GM18861 (cell line): ENCODE data around the gene OTOR.

Experiments used
- ATAC-seq: cut with Tn5 transposase; IDR thresholded peaks from one replicate; pipeline ENCODE4 v1.9.1; 2021; ENCODE audit not compliant: unreplicated experiment

OTOR gene

DNA sequence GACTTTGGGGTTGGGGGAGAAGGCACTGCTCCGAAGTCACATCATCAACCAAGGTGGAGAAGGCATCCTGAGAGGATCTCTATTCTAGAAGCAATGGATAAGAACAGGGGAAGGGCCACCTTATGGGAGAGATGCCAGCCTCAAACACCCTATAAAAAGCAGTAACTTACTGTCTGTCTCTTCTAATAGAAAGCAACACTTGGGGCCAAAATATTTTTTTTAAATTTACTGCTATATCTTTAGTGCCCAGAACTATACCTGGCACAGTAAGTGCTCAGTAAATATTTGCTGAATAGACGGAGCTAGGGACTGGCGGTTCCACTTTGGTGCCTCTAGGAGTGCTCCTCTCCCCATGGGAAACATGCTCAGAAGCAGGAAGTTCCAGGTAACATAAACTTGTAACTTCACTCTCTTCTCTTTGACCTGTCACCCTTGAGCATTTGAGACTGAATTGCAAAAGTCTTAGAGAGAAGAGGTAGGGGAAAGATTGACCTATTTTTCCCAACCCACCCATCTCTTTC lies 807 bp upstream of the OTOR start:
- ATAC-seq, result no peak

DNA sequence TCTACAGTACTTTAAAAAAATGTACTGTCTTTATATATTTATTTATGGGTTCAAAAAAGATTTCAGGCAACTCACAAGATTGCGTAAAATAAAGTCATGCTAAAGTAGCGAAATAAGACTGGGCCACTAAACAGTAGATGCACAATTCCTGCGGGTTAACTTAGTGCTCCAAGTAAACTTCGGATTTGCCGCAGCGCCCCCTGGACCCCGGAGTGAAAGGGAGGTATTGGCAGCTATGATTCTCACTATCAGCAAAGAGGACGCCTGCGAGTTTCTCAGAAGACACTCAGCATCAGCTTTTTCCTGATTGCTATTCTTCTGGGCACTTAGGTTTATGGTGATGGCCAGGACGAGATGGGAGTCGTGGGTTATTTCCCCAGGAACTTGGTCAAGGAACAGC lies 1.4 kb downstream of the OTOR start:
- ATAC-seq, result no peak

DNA sequence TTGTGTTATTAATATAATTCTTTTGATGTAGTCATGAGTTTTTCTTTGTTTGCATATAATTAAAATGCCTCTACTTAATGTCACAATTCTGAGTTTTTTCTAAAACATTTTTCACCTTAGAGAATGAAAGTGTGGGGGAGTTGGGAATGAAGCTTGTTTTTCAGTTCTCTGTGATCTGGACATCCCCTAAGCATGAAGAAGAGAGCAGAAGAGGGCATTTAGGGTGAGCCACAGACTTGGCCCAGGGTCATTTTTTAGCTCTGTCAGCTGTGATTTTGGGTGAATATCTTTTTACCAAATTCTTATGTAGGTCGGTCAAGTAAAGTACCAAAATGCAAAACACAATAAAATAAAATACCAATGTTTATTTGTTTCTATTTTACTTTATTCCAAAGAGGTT lies 3.9 kb downstream of the OTOR start:
- ATAC-seq, result no peak

DNA sequence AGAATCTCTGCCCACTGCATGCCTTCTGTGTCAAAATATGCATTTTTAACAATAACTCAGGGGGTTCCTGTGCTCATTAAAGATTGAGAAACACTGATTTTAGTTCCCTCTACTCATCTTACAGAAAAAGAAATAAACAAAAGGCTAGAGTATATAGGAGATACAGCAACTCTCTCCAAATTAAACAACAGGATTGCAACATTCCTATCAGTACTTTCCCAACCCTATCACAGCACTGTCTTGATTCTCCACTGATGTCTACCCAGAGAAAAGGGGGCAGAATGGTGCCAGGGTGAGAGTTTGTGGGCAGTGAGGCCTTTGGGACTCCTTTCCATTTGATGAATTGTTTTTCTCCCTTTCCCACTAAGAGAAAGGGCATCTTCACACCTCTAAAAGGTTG lies 4.7 kb downstream of the OTOR start:
- ATAC-seq, result no peak

DNA sequence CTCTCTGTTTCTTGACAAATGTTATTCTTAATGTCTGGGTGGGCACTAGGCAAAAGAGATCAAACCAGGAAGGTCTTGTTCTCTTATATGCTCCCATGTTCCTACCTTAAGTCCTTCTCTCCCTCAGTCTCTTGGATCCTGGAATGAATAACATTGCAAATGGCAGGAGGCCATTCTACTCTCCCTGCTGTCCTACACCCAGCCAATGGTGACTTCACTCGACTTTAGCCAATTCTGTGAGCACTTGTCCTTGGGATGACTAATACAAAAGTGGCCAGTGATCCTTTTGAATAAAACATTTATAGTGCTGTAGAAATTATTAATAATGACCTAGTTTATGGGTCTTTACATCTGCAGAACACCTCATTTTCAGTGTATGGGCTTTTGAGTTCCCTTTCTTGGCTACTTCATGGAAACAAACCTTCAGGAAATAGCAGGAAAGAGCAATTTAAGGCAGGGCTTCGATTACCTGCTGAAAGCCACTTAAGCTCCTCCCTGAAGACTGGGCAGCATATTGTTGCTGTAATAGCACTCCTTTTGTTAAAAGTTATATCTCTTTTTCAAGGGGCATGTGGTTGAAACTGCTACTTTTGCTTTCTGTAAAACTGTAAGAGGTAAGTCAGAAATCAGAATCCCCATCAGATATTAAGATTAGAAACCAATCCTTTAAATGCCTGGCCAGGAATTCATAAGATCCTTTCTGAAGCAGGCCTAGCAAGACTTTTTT lies 10.5 kb downstream of the OTOR start:
- ATAC-seq, result no peak

DNA sequence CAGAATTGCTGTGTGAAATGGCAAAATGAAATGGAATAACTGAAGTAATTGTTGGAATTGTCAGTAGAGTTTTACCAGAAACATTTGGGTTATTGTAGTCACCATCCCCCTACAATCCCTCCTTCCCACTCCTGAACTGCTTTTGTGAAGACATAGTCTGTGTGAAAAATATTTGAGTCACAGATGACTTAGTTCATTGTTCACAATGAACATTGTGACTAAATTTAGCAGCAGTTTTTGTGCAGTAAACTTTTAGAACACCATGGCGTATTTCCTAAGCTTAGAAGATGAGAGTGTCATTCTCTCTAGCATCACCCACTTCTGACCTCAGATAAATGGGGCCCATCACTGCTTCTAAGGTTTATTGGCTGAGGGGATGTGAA lies 11.0 kb downstream of the OTOR start:
- ATAC-seq, result no peak

DNA sequence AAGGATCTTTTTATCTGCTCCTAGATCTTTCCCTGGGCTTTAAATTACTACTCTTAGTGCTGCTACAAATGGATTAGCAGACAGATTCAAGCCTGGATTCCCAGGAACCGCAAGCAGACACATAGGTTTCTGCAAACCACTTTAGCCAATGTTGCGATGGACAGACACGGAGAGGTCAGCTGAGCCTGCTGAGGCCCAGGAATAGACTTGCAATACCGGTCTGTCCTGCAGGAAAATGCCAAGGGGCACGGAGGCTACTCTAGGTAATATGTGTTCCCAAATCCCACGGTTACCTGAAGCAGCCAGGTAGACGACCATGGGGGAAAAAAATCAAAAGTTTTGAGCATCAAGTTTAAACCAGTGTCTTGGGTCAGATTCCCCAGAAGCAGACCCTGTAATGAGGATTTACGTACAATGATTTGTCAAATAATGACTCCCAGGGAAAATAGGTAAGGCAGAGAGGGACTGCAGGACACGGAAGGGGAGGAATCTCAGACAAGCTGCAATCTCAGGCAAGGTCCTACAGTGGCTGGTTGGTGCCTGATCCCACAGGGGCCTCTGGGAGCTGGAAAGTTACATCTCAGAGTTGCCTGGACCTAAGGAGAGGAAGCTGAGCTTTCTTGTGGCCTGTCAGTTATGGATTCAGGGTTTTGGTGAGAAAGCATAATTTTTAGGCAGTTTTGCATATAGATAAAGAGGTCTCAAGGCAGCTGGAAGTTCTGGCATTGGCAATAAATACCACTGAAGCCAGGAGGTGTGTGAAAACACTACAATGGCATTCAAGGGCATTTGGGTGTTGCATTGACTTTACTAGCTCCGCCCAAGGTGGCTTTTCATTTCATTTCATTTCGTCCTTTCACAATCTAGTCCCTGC lies 12.5 kb downstream of the OTOR start:
- no peak for ATAC-seq

DNA sequence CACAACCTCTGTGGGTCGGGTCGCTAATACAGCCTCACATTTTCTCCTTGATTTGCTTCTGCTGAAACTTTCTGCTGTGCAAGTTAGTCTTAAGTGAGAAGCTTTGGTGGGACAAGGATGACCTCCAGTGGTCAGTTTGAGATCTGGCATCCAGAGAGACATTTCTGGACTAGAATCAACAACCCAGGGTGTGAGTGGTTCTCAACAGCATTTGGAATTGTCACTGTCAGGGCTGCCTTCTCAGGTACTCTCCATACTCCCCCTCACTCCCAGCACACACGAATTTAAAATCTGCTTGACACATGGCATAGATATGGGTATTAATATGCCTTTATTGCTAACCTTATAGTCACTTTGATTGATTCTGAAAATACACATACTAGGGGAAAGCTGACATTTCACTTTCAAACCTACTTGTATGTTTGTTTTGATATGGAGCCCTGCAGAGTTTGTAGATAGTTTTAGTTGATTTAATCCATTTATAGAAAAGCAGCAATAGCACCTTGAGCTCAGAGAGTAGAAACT lies 13.2 kb downstream of the OTOR start:
- ATAC-seq, result peak; percentile 67

DNA sequence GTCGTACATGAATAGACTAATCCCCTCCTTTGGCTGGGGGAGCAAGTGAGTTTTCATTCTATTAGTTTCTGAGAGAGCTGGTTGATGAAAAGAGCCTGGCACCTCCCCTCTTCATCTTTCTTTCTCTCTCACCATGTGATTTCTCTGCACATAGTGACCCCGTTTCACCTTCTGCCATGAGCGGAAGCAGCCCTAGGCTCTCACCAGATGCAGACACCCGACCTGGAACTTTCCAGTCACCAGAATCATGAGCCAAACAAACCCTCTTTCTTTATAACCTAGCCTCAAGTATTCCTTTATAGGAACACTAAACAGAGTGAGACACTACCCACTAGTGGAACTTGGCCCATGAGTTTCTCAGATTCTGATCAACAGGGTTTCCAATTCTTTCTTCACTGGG lies 16.4 kb downstream of the OTOR start:
- no peak for ATAC-seq

DNA sequence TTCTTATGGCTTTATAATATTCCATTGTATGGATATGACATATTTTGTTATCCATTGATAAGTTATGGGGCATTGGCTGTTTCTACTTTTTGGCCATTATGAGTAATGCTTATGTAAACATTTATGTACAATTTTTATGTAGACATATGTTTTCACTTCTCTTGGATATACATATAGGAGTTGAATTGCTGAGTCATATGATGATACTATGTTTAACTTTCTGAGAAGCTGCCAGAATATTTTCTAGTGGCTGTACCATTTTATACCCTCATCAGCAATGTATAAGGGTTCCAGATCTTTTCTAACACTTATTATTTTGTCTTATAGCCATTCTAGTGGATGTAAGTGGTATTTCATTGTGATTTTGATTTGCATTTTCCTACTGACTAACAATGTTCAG lies 23.1 kb downstream of the OTOR start:
- no peak for ATAC-seq

DNA sequence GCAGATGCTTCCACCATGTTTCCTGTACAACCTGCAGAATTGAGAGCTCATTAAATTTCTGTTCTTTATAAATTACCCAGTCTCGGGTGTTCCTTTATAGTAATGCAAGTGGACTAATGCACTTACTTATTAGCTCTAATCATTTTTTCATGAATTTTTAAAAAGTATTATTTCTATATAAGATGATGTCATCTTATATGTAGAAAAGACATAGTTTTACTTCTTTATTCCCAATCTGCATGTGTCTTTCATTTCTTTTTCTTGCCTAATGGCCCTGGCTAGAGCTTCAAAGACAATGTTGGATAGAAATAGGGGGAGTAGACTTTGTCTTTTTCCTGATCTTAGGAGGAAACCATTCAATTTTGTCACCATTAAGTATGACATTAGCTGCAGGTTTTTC lies 27.8 kb downstream of the OTOR start:
- ATAC-seq, result no peak

DNA sequence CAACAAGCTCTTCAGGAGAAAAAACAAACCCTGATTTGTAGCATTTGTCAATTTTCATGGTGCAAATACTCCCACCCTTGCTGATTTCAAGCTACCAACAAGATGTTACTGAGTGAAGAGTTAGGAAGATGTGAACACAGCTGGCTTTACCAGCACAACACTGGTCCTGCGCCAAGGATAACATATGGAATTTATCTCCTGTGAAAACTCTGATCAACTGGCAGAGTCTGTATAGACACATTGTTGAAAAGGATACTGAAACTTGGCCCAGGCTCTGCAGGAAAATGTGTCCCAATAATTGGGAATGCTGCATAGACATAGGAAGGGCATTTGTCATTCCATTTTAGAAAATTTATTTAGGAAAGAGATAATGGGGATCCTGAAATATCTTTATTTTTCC lies 29.0 kb downstream of the OTOR start:
- ATAC-seq, result no peak

DNA sequence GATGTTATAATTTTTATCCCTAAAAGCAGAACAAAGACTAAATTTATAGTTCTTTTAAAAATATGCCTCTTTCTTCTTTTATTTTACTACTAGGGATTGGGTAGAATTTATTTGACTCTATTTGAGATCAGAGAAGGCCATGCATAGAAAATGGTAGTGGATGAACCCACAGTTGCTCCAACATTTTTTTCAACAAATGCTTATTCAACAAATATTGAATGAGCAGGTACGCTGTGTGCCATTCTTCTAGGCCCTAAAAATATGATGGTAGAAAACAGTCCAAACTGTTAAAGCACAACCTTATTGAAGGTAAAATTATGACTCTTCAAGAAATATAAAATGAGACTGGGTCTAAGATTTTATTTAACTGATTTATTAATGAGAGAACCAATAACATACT lies 30.0 kb downstream of the OTOR start:
- ATAC-seq, result no peak

DNA sequence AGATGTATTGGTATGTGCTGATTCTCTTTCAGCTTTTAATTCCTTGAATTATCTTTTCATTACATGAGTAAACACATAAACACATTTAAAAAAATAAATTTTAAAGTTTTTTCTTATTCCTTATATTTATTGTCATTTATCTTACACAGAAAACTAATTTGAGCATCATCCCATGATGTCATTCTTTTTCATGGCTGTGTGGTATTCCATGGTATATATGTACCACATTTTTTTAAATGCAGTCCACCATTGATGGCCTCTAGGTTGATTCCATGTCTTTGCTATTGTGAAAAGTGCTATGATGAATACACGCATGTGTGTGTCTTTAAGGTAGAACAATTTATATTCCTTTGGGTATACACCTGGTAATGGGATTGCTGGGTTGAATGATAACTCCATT lies 33.3 kb downstream of the OTOR start:
- no peak for ATAC-seq

DNA sequence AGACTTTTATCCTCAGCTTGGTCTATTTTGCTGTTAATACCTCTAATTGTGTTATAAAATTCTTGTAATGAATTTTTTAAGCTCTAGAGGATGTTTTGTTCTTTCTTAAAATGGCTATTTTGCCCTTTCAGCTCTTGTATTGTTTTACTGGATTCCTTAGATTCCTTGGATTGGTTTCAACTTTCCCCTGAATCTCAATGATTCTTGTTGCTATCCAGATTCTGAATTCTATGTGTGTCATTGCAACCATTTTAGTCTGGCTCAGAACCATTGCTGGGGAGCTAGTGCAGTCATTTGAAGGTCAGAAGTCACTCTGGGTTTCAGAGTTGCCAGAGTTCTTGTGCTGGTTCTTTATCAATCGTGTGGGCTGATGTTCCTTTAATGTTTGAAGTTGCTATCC lies 37.1 kb downstream of the OTOR start:
- no peak for ATAC-seq
